AG08396 (cell line): ENCODE data around the gene HTR4.
"Not testable (repeated sequence)": the region's sequence is repeated elsewhere in the genome, so short reads cannot be mapped to it uniquely, and the experiment has no call there.

Experiments used
- DNase-seq: peaks from one replicate; pipeline ENCODE4 v3.0.0; 2012; ENCODE audit warnings: low spot score, mixed read lengths

Gene HTR4

DNA sequence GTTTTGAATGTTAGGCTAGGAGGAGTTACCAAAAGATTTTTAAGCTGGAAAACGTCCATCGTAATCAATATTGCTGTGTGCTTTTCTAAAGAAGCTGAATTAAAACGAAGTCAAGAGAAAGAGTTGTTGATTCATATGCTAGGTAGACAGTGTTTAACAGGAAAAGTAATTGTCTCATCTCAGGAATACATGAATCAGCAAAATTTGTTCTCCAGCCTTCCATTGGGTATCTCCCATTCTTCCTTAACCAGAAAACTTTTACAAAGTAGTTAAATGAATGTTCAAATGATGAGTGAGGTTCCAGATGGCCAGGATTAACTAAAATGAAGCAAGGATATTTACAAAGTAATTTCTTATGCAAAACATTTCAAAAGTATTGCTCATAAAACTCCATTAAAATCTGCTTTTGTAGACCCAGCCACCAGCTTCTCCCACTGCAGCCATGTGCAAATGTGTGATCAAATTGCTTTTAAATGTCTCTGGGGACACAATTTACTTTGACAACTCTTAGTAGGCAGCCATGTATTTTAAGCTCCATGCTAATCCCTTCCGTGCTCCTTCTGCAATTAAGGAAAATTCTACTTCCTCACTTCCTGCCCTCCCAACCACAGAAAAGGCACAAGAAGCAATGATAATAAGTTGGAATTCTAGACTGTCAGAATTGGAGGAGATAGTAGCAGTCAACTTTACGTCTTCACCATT lies 121.2 kb downstream of the HTR4 start:
- no peak for DNase-seq

DNA sequence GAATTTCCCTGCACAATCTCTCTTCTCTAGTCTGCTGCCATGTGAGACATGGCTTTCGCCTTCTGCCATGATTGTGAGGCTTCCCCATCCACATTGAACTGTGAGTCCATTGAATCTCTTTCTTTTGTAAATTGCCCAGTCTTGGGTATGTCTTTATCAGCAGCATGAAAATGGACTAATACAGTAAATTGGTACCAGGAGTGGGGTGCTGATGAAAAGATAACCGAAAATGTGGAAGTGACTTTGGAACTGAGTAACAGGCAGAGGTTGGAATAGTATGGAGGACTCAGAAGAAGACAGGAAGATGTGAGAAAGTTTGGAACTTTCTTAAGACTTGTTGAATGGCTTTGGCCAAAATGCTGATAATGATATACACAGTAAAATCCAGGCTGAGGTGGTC lies 124.9 kb downstream of the HTR4 start:
- DNase-seq = not testable (repeated sequence)

DNA sequence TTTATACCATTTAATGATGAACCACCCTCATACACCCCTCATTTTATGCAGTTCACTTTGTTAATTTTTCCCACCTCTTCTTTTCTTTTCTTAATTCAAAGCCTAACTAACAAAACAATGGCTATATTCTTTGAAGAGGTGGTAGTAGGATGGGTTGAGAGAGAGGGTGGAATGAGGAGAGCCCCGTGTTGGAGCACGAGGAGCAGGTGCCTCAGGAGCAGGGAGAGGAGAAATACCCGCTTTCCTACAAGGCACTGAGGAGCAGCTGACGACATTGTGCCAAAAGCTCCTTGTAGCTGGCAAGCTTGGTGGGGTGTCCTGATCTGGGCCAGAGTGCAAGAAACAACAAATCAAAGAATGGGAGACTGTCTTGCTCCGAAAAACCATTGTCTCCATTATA lies 129.6 kb downstream of the HTR4 start:
- no peak for DNase-seq

DNA sequence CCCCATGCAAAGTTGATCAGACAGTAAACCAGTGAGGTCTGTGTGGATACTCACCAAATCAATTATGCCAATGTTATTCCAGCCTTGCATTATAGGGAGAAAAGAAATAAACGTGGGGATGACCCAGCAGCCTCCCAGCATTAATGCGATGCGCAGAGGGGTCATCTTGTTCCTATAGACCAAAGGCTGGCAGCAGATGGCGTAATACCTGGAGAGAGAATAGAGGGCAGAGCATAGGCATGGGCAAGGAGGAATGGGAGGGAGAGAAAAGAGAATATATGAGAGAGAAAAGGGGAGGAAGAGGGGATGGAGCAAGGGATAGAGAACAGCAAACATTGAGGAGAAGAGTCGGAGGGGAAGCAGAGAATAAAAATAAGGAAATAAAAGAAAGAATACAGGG lies 131.2 kb downstream of the HTR4 start:
- no peak for DNase-seq

DNA sequence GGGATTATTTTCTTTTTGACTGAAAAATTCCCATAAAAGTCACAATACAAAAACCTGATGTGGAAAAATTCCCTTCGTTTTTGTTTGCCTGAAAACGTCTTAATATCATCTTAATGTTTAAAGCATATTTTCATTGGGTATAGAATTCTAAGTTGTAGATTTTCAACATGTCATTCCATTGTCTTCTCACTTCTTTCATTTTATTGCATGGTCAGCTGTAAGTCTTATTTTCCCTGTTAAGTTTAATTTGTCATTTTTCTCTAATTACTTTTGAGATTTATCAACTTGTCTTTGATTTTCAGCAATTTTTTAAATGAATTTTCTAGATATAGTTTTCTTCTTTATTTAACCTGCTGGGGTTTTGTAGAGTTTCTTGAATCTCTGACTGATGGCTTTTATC lies 138.9 kb downstream of the HTR4 start:
- no peak for DNase-seq

DNA sequence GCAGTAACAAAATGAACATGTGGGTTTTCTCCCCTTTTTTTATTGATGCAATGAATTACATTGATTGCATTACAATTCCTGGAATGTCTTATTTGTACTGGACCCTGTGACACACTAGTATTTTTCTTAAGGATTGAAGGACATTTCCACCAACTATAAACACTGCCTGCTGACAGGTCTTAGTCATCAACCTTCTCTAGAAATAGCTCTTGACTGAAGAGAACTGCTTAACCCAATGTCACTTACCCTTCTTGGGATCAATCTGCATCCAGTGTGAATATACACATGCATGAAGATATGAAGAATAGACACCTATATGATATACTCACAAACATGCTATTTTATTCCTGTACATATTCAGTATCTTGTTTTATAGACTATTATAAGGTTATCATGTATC lies 140.0 kb downstream of the HTR4 start:
- DNase-seq = no peak

DNA sequence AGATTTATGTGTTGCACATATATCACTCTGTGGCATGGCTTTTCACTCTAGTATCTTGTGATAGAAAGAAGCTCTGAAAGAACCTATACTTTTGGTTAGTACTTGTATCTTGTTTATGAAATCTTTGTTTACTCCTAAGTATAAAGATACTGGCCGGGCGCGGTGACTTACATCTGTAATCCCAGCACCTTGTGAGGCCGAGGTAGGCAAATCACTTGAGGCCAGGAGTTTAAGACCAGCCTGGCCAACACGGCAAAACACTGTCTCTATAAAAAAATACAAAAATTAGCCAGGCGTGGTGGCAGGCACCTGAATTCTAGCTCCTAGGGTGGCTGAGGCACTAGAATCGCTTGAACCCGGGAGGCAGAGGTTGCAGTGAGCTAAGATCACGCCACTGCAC lies 141.8 kb downstream of the HTR4 start:
- no peak for DNase-seq

DNA sequence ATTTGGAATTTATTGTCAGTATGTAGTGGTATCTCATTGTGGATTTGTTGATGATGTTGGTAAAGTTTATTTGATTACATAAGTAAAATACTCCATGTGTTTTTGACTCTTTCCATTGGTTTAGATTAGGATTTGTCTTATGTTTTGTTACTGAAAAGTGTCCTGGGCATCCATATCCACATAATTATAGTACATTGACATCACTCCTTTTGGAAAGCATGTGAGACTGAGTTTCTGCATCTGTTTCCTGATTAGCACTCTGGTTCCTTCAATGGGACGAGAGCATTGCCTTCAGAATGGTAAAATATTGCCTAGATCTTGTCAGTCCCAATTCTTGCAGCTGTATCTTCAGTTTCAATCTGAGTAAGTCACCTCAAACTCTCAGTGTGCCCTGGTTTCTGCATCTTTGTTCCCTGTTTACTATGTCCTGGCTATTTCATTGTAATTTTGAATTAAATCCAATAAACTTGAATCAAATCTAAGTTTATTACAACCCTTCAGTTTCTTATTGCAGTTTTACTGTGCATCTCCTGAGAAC lies 142.4 kb downstream of the HTR4 start:
- DNase-seq = no peak

DNA sequence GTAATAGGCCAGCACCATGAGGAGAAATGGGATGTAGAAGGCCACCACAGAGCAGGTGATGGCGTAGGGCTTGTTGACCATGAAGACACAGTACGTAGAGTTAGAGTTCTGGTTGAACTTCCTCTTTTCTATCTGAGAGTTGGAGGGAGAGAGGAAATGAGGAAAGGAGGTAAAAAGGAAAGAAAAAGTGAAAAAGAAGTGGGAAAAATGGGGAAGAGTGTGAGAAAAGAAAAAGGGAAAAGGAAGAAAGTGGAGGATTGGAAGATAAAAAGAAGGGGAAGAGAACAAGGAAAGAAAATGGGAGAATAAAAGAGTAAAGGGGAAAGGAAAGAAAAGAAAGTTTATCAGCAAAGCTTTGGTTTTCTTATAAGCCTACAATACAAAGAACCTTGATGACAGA lies 144.4 kb downstream of the HTR4 start:
- DNase-seq = no peak

DNA sequence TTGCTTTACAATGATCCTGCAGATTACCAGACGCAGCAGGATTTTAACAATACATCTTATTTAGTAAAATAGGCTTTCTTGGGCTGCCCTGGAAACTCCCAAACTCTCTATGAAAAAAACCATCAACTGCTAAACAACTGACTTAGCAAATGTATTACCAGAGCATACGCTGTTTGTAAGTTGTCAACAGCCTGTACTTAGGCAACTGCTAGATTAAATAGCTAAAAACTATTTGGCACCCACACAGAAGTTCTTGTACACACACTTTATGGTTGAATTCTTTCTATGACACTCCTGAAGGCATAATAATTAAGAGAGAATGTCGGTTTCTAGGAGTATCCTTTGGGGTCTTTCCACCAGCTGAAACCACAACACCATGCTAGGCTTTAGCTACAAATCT lies 146.7 kb downstream of the HTR4 start:
- DNase-seq = no peak

DNA sequence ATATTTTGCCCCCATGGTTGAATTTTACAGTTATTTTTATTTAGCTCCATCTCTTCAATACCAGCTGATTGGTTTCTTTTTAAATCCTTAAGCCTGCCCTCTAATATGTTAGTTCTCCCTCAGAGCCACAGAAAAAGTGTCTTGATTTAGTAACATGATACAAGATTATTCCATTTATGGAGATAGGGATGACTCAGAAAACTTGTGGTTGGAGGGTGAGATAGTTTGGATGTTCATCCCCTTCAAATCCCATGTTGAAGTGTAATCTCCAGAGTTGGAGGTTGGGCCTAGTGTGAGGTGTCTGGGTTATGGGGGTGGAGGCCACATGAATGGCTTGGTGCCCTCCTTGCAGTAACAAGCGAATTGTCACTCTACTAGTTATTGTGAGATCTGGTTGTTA lies 154.9 kb downstream of the HTR4 start:
- DNase-seq = no peak

DNA sequence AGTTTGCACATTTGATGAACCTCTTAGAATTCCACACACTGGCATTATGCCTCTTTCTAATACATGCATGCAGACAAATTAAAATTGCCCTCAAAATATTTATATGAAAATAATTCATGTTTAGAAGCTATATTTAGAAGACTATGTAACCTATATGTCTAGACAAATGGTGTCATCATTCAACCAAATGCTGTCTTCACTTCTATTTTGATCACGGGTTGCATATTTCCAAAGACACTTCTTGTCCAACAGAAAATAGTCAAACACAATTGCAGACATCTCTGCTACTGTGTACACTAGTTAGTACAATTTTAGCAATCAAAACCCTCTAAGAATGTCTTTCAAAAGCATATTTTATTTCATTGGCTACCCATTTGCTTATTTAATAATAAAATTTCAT lies 156.6 kb downstream of the HTR4 start:
- DNase-seq = no peak

DNA sequence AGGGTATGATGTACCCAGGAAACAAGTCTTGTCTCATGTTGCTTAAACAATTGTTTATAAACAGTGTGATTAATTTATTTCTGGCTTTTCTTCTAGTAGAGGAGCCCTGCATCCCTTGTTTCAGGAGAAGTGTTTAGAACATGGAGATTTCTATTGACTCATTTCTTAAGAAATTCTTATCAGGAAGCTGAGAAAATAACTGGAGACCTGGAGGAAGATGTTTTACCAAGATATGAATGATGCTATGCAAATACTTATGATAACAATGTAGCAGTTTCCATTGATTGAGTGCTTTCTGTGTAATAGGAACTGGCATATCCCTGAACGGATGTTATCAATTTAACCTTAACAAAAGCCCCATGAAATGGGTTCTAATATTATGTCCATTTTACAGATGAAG lies 162.0 kb downstream of the HTR4 start:
- DNase-seq = no peak

DNA sequence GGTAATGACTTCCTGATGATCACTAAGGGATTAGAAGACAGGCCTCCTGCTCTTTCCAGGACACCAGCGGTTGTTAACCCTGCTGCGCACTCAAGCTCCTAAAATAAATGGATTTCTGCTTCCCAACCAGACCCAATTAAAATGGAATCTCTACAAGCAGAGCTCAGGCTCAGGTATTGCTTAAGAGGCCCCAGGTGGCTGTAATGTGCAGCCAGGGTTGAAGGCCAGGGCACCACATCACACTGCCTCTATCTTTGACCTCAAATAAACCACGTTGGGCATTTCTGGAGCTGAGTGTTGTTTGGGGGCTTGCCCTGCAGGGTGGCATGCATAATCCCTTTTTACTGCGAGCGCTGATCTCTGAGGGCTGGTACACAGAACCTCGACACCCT lies 162.5 kb downstream of the HTR4 start:
- DNase-seq = no peak

DNA sequence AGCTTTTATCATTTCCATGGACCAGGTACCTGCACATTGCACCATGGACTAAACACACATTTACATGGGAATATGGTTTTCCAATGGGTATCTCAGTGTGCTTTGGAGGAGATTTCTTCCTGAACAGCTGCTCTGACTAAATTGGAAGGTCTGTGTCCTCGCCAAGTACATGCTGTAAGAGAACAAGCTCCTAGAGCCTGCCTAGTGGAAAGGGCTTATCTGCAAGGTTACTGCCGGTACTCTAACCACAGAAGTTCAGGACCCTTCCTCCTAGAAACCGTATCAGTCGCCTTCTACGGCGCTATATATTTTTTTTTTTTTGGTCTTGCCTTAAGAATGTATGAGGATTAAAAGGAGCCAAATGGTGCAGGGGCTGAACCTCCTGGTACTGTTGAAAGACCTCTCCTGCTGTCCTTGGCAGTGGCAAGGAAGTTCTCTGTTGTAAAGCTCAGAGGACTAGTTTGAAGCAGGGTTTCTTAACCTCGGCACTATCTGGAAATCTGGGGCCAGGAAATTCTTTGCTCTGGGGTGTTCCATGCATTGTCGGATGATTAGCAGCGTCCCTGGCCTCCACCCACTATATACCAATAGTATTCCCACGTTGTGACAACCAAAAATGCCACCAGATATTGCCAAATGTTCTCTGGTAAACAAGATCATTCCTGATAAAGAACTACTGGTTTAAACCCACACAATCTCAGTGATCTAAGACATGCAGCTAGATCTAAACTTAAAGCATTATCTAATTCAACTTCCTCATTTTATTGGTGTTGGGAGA lies 163.1 kb downstream of the HTR4 start:
- no peak for DNase-seq

DNA sequence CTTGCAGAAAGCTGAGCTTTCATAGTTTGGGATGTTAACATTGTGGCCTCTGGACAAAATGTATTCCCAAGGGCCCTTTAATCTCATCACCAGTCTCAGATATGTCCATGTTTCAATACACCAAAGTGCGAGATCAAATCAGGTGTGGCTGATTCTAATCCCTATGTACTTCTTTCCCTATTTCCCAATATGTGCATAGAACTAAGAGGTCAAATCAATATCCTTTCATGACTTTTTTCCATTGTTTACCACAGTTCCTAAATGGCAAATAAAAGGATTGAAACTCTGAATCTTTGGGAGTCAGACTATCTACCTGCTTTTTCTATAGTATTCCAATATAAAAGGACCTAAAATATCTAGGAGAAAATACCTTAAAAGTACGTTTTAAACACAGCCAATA lies 165.6 kb downstream of the HTR4 start:
- DNase-seq = no peak

DNA sequence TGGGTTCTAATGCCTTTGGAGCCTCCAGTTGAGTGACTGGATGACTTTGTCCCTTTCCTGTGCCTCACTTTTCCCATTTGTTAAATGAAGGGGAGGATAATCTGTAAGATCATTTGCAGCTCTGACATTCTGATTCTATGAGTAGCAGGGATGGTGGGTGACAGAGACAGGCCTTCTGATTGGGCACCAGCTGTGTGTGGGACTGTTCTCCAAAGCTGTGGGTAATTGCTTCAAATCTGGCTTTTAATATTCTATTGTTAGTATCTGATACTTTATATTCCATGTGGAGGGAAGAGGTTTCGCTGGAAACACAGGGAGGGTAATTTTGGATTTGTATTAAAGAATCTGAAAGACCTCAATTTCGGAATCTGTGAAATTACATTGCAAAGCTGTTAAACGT lies 167.9 kb downstream of the HTR4 start:
- no peak for DNase-seq

DNA sequence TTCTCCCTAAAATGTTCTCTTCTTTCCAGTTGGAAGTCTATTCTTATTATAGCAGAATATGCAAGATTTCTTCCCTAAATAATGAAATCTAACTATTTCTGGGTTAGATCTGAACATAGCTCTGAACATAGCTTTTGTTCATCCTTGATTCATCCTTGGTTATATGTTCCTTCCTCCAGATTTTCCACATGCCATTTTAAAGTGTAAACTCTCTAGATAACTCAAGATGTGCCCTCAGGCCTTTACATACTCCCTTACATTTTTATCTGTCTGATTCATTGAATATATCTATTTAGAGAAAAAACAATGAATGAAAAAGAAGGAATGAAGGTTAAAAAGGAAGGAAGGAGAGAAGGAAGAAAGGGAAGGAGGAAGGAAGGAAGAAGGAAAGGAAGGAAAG lies 169.7 kb downstream of the HTR4 start:
- DNase-seq = no peak

DNA sequence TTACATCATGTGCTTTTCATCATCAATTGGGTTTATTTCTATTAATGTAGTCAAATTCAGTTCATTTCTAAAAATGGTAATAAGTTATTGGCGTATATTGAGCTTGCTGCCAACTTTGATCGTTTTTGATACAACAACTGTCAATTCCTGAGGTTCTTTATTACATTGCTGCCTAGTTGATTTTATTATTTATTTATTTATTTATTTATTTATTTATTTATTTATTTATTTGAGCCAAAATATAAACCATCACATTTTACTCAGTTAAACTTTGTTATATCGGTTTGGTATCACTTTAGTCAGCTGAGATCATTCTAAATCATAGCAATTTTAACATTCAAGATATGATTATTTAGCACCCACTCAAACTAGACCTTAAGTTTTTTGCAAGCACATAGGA lies 170.6 kb downstream of the HTR4 start:
- no peak for DNase-seq

DNA sequence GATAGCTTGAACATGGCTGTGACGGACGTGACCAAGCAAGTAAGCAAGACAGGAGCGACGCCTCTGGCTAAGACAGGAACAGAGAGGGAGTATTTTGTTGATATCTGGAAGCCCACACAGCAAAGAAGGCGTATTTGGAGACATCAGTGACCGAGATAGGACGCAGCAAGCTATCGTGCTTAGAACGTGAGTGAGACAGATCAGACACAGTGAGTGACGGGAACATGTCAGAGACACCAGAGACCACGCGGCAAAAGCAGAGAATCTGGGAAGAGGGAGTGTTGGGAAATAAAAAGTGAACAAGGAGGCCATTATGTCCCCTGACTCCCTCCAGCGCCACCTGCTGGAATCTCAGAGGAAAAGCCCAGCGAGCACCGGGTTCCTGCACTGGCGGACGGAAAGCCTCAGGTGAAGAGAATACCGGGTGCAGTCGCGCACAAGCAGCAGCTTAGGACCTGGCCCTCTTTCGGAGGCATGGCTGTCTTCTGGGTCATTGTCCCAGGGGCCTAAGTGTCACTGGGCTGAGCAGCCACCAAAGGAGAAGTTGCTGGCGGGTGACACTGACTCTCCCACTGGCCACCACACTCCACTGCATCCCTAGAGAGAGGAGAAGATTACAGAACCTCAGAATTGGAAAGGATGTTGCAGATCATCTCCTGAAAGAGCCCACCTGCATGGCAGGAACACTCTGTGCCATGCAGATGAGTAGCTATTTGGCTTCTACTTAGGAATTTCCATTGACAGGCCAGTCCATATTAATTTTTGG lies 171.4 kb downstream of the HTR4 start:
- peak; percentile 44 for DNase-seq

DNA sequence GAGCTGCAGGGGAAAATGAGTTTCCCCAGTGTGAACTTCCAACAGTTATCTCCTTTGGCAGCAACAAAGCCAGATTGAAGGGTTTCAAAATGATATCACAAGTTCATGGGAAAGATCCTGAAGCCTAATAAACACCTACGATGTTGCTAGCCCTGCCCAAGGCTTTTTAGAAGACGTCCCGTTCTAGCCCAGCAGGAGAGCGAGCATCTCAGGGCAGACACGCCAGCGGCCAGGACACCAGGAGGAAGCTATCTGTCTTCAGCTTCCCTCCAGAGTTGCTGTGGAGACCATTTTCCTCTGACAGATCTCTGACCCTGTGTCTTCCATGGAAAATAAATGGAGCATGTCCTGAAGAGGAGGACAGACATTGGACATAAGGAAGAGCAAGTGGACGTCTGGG lies 172.1 kb downstream of the HTR4 start:
- no peak for DNase-seq

DNA sequence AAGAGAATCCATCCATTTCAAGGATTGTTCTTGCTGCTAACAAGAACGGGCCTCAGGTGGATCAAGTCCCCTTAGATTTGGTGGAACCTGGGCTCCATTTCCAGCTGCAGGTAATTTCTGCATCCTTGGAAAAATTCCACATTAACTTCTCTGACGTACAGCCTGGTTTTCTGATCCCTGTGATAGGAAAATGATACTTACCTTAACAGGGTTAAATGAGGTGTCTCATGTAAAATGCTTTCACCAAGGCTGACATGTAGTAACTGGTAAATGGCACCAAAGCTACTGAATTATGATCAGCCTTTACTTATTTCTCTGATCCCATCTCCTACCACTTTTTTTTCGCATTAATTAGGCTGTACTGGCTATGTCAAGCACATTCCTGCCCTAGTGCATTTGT lies 176.9 kb downstream of the HTR4 start:
- no peak for DNase-seq

DNA sequence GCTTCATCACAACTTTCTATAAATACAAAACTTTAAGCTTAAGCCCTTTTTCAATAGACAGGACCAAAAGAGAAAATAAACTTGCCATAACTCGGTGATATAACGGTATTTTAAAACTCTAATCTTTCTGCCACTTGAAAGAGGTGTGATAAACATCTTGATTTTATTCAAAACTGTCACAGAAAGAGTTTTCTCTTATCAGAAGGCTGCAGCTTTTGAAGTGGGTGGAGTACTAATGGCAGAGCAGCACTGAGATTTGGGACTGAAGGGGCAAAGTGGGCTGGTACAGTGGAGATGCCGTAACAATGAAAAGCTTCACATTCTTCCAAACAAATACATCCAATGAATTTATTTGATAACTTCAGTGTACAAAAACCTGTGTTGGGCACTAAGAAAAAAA lies 178.0 kb downstream of the HTR4 start:
- DNase-seq = no peak
